Activated CD8-positive, alpha-beta memory T cell treated with anti-CD3 and anti-CD28 coated beads for 4 hours (primary cell): ENCODE results near the gene PLA2R1.

Experiments
- DNase-seq, 2 donors: peaks; one replicate each; pipeline ENCODE4 v3.0.0-alpha.2; 2020; ENCODE audit warnings: low read depth in 2 of 2

Gene PLA2R1

DNA sequence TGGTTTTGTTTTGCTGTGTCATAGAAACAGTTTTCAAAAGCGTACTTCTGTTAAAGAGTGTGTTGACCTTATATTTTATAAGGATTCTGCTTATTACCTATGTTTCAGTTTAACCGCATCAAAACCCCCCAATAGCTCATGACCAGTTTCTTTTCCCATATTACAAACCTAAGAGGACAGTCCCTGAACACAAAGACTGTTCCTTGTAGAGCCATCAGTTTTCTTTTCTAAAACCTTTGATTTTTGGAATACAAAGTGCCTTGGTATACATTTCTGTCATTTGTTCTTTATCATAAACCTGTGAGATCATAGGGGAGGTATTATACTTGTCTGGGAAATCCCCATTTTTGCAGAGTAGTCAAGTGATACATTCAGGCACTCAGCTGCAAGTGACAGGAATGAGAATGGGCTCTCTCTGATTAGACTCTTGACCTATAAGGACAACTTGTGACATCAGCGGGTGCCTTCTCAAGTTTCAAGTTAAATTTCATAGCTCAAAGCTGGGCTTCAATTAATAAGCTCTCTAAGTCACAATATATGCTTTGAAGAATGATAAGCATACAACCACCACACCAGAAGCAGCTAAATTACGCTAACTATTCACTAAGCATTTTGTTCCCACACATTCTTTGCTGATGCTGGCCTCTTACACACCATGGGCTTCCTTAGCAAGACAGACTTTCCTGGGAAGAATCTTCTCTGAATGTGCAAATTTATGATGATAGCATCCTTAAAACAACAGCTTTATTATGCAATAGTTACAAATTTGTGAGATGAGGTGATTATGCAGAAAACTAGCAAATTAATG lies 167.0 kb downstream of the PLA2R1 start:
- no peak for DNase-seq

GRCh38 chr2:159894145-159894838 lies 168.1 kb downstream of the PLA2R1 start:
- DNase-seq = no peak

DNA sequence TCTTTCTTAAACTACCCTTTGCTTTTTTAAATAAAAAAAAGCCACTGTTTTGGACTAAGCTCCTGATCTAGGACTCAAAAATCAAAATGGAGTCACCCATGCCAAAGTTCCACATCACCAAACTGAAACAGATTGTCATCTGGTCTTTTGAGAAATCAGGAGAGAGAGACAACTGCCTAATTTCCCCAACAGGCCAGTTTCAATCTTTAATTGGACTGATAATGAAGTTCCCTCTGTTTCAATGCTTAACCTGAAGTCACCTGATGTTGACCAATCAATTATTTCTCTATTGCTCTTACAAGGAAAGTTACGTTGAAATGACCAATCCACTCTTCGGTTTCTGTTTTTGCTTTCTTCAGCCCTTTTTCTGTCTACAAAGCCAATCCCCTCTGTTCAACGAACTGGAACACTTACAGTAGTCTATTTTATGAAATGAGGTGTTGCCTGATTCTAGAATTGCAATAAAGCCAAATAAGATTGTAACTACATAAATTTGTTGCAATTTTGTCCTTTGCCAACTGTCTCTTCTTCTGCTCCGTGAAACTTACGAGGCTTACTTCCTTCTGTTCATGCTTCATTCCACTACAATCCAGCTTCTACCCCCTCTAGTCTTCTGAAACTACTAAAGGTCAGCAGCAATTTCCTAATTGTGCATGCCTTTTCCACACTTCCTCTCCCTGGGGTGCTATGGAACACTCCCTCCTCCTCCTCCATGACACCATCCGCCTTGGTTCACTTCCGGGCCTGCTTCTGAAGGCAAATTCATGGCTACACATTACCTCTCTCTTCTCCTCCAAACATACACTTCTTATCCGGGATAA lies 169.2 kb downstream of the PLA2R1 start:
- DNase-seq = no peak

- DNase-seq = no peak
Observed at GRCh38 chr2:159891917-159892730, 170.3 kb downstream of the PLA2R1 start.

DNA sequence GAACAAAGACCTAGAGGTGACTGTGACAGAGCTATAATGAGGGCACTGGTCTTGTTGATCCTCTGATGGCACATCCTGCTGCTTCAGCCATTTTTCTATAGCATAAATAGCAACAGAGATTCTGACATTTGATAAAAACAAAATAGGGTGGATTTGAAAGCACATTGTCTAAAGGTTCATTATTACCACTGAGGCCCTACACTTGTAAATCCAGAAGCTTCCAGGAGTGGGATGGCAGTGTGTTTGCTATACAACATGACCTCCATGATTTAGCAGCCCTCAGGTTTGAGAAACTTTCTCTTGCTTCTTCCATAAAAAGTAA lies 171.2 kb downstream of the PLA2R1 start:
- no peak for DNase-seq

DNA sequence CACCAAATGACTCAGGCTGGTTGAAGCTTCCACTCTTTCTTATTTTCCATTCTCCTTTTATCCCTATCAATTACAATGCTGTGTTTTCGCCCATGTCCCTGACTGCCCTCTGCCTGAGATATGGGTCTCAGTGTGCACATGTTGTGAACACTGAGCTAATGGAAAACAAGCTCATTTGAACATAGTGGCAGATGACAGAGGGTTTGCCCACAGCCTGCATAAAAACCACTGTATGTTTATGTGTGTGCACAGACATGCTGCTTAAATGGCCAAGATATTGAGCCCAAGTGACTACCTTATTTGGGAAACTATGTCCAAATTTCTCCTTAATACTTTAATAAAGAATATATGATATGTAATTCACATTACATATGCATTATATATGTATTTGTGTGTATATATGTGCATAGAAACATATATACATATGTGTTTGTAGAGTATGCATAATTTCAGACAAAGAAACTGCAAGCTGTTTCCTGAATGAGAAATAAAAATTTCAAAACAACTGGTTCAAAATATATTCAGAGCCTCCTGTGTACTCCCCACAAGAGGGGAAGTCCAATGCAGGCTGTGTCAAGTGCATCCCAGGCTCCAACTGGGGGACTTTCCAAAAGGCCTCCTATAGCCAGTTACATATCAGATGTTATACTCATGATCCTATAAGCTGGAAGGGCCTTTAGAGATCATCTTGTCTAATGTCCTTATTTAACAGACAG lies 171.7 kb downstream of the PLA2R1 start:
- no peak for DNase-seq

- DNase-seq = no peak
Observed at GRCh38 chr2:159882130-159882745, 180.2 kb downstream of the PLA2R1 start.
